ENCODE results near the gene ZNF823. TPM values are rescaled to one million over a fixed set of nuclear protein-coding genes. Genes with fewer than 3 reads are reported as not detected.

ZNF823 gene
- total and polyA plus RNA-seq, 7 donors, result 1.5 to 4.3 (median 2.5) TPM

DNA sequence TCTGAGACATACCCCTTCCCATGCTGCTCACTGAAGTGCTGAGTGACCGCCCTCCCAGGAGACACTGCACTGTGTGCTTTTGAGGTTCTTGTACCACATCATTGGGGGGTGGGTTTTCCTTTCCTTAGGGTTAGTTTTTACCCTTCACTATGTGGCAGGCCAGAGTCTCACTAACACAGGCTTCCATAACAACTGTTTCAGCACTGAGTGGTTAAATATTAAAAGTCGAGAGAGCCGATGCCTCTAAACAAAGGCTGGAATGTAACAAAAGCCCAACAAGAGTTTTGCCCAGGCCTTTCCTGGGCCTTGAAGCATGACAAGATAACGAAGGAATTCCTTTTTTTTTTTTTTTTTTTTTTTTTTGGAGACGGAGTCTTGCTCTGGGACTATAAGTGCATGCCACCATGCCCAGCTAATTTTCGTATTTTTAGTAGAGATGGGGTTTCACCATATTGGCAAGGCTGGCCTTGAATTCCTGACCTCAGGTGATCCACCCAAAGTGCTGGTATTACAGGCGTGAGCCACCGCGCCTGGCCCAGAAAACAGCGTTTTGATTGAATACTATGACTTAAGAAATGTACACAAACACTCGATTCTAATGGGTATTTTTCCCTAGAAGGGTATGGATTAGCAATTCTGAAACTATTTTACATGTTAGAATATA lies 46.5 kb downstream of the ZNF823 start:
- intact Hi-C loops (cut with DNase I), result no loop called here
- TF ChIP-seq, protein P1, sequence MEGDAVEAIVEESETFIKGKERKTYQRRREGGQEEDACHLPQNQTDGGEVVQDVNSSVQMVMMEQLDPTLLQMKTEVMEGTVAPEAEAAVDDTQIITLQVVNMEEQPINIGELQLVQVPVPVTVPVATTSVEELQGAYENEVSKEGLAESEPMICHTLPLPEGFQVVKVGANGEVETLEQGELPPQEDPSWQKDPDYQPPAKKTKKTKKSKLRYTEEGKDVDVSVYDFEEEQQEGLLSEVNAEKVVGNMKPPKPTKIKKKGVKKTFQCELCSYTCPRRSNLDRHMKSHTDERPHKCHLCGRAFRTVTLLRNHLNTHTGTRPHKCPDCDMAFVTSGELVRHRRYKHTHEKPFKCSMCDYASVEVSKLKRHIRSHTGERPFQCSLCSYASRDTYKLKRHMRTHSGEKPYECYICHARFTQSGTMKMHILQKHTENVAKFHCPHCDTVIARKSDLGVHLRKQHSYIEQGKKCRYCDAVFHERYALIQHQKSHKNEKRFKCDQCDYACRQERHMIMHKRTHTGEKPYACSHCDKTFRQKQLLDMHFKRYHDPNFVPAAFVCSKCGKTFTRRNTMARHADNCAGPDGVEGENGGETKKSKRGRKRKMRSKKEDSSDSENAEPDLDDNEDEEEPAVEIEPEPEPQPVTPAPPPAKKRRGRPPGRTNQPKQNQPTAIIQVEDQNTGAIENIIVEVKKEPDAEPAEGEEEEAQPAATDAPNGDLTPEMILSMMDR (IDR thresholded peaks at IDR 0.05), result no peak
- 89 to 96% (median 92%) methylated on average over 11 of the region's 11 CpGs for WGBS, 3 donors

DNA sequence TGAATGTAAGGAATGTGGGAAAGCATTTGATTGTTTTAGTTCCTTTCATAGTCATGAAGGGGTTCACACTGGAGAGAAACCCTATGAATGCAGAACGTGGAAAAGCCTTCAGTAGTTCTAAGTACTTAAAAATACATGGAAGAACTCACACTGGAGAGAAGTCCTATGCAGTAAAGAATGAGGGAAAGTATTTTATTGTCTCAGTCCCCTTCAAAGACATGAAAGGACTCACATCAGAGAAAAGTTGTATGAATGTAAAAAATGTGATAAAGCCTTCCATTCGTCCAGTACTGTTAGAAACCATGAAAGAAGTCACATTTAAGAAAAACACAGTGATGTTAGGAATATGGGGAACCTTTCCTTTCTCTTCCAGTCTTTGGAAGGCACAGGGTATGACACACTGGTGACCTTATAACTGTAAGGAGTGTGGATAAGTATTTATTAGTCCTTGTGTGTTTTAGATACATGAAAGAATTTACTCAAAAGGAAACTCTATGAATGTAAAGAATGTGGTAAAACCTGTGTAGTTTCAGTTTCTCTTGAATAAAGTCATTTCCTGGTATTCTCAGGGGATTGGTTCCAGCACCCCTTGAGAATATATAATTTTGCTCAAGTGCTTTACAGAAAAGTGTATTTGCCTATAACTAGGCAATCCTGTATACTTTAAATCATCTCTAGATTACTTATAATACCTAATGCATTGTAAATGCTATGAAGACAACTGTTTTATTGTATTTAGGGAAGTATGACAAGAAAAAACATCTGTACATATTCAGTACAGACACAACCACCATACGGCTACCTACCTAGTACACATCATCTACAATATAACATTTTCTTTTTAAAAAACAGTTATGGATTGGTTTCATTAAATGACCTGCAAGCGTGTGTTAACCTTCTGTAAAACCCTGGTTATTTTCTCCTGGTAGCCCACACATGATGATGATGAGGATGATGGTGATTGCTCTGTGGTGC lies 52.8 kb downstream of the ZNF823 start:
- no peaks in the 10 kb centered on the region for H3K27me3 ChIP-seq (ENCODE audit: insufficient read depth in 3 of 3, low read length in 2 of 3)
- H3K36me3 ChIP-seq (ENCODE audit: insufficient read depth in 1 of 2, low read depth in 1 of 2), result no peaks in the 10 kb centered on the region
- TF ChIP-seq, protein P1 (IDR thresholded peaks at IDR 0.05), result no peak
- no peak for ATAC-seq
- no peak overlapping the region for H3K27ac ChIP-seq
- no peaks in the 10 kb centered on the region for H3K4me1 ChIP-seq
- intact Hi-C loops (cut with DNase I), result no loop called here
- no peak overlapping the region for H3K4me3 ChIP-seq
- peaks cover 32% of the 10 kb centered on the region for H3K9me3 ChIP-seq
- DNase-seq, result no peak
- 90 to 95% (median 91%) methylated on average over 4 of the region's 4 CpGs for WGBS, 3 donors

More for the DNA sequence above, 46.5 kb downstream of the ZNF823 start:
- no peak for ATAC-seq
- H3K4me3 ChIP-seq, result no peak overlapping the region
- H3K27ac ChIP-seq, result no peak overlapping the region
- no peaks in the 10 kb centered on the region for H3K36me3 ChIP-seq (ENCODE audit: insufficient read depth in 1 of 2, low read depth in 1 of 2)
- H3K4me1 ChIP-seq, result peaks cover 4% of the 10 kb centered on the region
- no peaks in the 10 kb centered on the region for H3K9me3 ChIP-seq
- H3K27me3 ChIP-seq (ENCODE audit: insufficient read depth in 3 of 3, low read length in 2 of 3), result peaks cover 0 to 3% (median 3%) of the 10 kb centered on the region in 3 donors
- no peak for DNase-seq

DNA sequence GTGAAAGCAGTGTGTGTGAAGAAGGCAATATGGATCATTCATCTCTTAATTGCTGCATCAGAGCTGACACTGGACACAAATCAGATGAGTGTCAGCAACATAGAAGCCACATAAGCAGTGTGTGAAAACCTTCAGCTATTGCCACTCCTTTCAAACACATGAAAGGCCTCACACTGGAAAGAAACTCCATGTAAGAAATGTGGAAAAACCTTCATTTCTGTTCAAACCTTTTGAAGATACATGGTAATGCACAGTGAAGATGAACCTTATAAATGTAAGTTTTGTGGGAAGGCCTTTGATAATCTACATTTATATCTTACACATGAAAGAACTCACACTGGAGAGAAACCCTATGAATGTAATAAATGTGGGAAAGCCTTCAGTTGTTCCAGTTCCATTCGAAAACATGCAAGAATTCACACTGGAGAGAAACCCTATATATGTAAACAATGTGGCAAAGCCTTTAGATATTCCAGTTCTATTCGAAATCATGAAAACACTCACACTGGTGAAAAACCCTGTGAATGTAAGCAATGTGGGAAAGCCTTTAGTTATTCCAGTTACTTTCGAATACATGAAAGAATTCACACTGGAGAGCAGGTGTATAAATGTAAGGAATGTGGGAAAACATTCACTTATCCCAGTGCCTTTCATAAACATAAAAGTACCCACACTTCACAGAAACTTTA lies 53.6 kb downstream of the ZNF823 start:
- Histone ChIP-seq H3K9me3 (peaks cover 32% of the 10 kb centered on the region), H3K27ac (no peak overlapping the region), H3K4me1 (no peaks in the 10 kb centered on the region), H3K36me3 (ENCODE audit: insufficient read depth in 1 of 2, low read depth in 1 of 2) (no peaks in the 10 kb centered on the region), H3K27me3 (ENCODE audit: insufficient read depth in 3 of 3, low read length in 2 of 3) (no peaks in the 10 kb centered on the region), H3K4me3 (no peak overlapping the region)
- ATAC-seq, result no peak
- TF ChIP-seq, protein P1 (IDR thresholded peaks at IDR 0.05), result no peak
- intact Hi-C loops (cut with DNase I), result no loop called here
- no peak for DNase-seq
- WGBS, 3 donors, result 94 to 96% (median 94%) methylated on average over 3 of the region's 3 CpGs

DNA sequence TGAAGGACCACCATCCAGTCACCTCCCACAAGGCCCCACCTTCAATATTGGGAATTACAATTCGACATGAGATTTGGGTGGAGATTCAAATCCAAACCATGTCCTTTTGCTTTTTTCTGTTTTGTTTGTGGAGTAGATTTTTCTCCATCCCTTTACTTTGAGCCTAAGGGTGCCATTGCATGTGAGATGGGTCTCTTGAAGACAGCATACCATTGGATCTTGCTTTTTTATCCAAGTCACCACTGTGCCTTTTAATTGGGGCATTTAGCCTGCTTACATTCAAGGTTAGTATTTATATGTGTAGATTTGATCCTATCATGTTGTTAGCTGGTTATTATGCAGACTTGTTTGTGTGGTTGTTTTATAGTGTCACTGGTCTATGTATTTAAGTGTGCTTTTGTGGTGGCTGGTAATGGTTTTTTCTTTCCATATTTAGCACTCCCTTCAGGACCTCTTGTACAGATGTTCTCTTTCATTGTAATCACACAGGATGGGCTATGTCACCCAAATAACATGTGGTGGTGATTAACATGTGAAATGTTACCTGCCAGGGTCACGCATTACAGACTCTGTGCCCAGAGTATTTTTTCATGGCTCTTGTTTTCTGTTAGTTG lies 58.0 kb downstream of the ZNF823 start:
- intact Hi-C loops (cut with DNase I), result no loop called here
- H3K4me3 ChIP-seq, result no peak overlapping the region
- H3K27ac ChIP-seq, result no peak overlapping the region
- H3K36me3 ChIP-seq (ENCODE audit: insufficient read depth in 1 of 2, low read depth in 1 of 2), result no peaks in the 10 kb centered on the region
- H3K27me3 ChIP-seq (ENCODE audit: insufficient read depth in 3 of 3, low read length in 2 of 3), result no peaks in the 10 kb centered on the region
- ATAC-seq (no peak), DNase-seq (no peak)
- TF ChIP-seq, protein P1 (IDR thresholded peaks at IDR 0.05), result no peak
- H3K4me1 ChIP-seq, result no peaks in the 10 kb centered on the region
- peaks cover 29% of the 10 kb centered on the region for H3K9me3 ChIP-seq
- WGBS, 3 donors, result 89 to 95% (median 90%) methylated on average over 2 of the region's 2 CpGs
